BE2C (cell line): Measurements from ENCODE around the gene CD37.

Source experiments
- DNase-seq: peaks from one replicate; pipeline ENCODE4 v3.0.0-alpha.2; 2020
- H3K27me3 ChIP-seq: fragments of 250-450 bp; sonication (Bioruptor Pico); 2 replicates; pipeline ENCODE4 v1.5.1; 2020; ENCODE audit warnings: mild to moderate bottlenecking
- H3K36me3 ChIP-seq: fragments of 250-450 bp; sonication (Bioruptor Pico); 2 replicates; pipeline ENCODE4 v1.5.1; 2020; ENCODE audit warnings: mild to moderate bottlenecking
- H3K4me1 ChIP-seq: fragments of 250-450 bp; sonication (Bioruptor Pico); 2 replicates; pipeline ENCODE4 v1.5.1; 2020
- H3K4me3 ChIP-seq: 2 replicates; pipeline ENCODE4 v1.5.1; 2011; ENCODE audit warnings: low read depth, low read length
- H3K9me3 ChIP-seq: fragments of 250-450 bp; sonication (Bioruptor Pico); 2 replicates; pipeline ENCODE4 v1.5.1; 2020
- TF ChIP-seq, protein P1 (sequence below): IDR thresholded peaks from 2 replicates; pipeline ENCODE4 v1.5.1; 2012; ENCODE audit warnings: mild to moderate bottlenecking, low read depth, low read length

The CD37 gene

DNA sequence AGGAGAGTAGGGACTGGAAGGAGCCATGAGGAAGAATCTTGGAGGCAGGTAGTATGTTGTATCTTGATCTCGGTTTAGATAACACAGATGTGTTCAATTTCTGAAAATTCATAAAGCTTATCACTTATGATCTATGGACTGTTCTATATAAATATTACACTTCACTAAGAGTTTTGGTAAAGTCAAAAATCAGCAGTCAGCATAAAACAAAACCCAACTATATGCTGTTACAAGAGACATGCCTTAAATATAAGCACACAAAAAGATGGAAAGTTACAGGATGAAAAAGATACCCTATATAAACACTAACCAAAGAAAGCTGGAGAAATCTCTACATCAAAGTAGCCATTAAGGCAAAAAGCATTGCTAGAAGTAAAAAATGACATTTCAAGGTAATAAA lies 48.4 kb downstream of the CD37 start:
- no peak for DNase-seq
- TF ChIP-seq, protein P1, sequence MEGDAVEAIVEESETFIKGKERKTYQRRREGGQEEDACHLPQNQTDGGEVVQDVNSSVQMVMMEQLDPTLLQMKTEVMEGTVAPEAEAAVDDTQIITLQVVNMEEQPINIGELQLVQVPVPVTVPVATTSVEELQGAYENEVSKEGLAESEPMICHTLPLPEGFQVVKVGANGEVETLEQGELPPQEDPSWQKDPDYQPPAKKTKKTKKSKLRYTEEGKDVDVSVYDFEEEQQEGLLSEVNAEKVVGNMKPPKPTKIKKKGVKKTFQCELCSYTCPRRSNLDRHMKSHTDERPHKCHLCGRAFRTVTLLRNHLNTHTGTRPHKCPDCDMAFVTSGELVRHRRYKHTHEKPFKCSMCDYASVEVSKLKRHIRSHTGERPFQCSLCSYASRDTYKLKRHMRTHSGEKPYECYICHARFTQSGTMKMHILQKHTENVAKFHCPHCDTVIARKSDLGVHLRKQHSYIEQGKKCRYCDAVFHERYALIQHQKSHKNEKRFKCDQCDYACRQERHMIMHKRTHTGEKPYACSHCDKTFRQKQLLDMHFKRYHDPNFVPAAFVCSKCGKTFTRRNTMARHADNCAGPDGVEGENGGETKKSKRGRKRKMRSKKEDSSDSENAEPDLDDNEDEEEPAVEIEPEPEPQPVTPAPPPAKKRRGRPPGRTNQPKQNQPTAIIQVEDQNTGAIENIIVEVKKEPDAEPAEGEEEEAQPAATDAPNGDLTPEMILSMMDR, result no peak

DNA sequence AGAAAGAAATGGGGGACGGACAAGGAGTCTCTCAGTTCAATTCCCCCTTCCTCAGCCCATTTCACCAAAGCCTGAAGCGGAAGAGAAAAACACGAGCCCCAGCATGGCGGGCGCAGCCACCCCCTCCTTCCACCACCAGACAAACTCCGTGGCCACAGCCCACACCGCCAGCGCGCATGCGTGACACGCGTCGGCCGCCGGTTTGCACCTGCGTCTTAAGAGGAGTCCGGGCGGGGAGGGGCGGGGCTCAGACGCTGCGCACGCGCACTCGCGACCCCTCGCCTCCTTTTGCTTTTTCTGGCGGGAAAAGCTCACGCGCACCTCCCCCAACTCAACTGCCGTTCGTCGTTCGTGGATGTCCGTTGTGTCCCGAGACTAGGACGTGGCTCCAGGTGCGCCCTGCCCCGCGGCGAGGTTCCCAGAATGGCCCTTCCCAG lies 52.7 kb downstream of the CD37 start, which contains the start of gene KASH5:
Gene KASH5, plus strand, starts transcription at position 314 of the 437 bp plus-strand sequence. CDS start 2,635 bp downstream, outside the sequence.
- no peaks in the 10 kb centered on the region for H3K4me1 ChIP-seq
- H3K4me3 ChIP-seq, result no peak within 1 kb of the TSS
- peak; percentile 55 for DNase-seq
- peaks cover 19% of the 10 kb centered on the region for H3K27me3 ChIP-seq
- TF ChIP-seq, protein P1, result no peak
- no peaks in the 10 kb centered on the region for H3K9me3 ChIP-seq
- no peaks in the 10 kb centered on the region for H3K36me3 ChIP-seq

More for the DNA sequence above, 48.4 kb downstream of the CD37 start:
- Histone ChIP-seq H3K9me3 (no peaks in the 10 kb centered on the region; the same call in 1 of the 2 replicates), H3K4me1 (no peaks in the 10 kb centered on the region), H3K36me3 (no peaks in the 10 kb centered on the region), H3K27me3 (no peaks in the 10 kb centered on the region), H3K4me3 (no peak overlapping the region)

DNA sequence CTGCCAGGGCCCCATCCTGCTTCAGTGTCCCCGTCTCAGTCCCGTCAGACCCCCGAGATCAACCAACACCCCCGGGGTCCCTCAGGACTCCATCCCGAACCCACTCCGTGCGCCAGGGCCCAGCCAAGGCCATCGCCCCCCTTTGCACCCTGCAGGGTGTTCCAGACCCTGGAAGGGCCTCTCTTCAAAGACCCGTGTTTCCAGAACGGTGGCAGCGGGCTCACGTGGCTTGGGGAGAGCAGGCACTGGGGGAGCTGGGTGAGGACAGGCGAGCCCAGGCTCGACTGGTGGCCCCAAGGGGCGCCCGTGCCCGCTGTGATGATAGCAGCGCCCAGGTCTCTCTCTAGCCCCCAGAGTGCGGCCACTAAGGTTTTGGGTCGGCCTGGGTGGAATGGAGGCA lies 54.2 kb downstream of the CD37 start:
- no peaks in the 10 kb centered on the region for H3K36me3 ChIP-seq
- TF ChIP-seq, protein P1, result no peak
- no peaks in the 10 kb centered on the region for H3K9me3 ChIP-seq
- H3K27me3 ChIP-seq, result peaks cover 19% of the 10 kb centered on the region
- no peaks in the 10 kb centered on the region for H3K4me1 ChIP-seq
- no peak overlapping the region for H3K4me3 ChIP-seq
- DNase-seq, result no peak
